ENCODE measurements around the gene SLC9B1. TPM values are rescaled to one million over a fixed set of nuclear protein-coding genes. Genes with fewer than 3 reads are reported as not detected.

Gene SLC9B1
- total and polyA plus RNA-seq, 2 of the 8 experiments (the other 6 are each of a cell fraction or from before 2014, with no cell fraction given), result 0.08 to 0.19 TPM

- no peak overlapping the region for H2BK15ac ChIP-seq (ENCODE audit: low read length)
- no peaks in the 10 kb centered on the region for H4K20me1 ChIP-seq (replicated peaks in 1 of 2; ENCODE audit: control insufficient read depth in 1 of 2, insufficient read depth in 2 of 2, low read length in 2 of 2)
- POLR2A ChIA-PET (ENCODE audit: partially characterized antibody), result no interaction called here
- H3K79me1 ChIP-seq (ENCODE audit: low read depth, low read length), result no peaks in the 10 kb centered on the region; the same call in 1 of the 2 replicates
- peaks cover 6% of the 10 kb centered on the region for H3K23me2 ChIP-seq (ENCODE audit: low read depth, low read length)
- H3K36me3 ChIP-seq (ENCODE audit: control insufficient read depth in 2 of 4, insufficient read depth in 4 of 4, low read length in 3 of 4), result peaks cover 0 to 28% (median 18%) of the 10 kb centered on the region in 4 experiments
- H2AK5ac ChIP-seq (ENCODE audit: low read depth, low read length), result no peak overlapping the region
- no peak overlapping the region for H2BK120ac ChIP-seq (replicated peaks; ENCODE audit: low read depth, low read length)
- H4K5ac ChIP-seq (ENCODE audit: insufficient read length, low read depth, low read length), result no peak overlapping the region
- H2BK5ac ChIP-seq (ENCODE audit: low read depth, low read length), result no peak overlapping the region
- no peak overlapping the region for H3K9ac ChIP-seq (replicated peaks in 1 of 4; ENCODE audit: extremely low read depth in 1 of 4, low read depth in 3 of 4, low read length in 3 of 4)
- H3K23ac ChIP-seq (ENCODE audit: insufficient read length), result no peak overlapping the region
- FAIRE-seq (no peak), DNase-seq (ENCODE audit: low read depth in 1 of 2, low spot score in 2 of 2) (no peak)
- WGBS, 2 experiments (ENCODE audit: extremely low coverage in 1 of 2, insufficient coverage in 1 of 2, insufficient read length in 1 of 2, insufficient replicate concordance in 2 of 2, low coverage in 1 of 2, low lambda C conversion rate in 2 of 2, missing lambda C conversion rate in 1 of 2), result 96% methylated on average over 2 of the region's 2 CpGs; no CpG with 5 or more reads in 1 of the 2 experiments
- peaks cover 4 to 7% of the 10 kb centered on the region in 2 experiments for H3K9me3 ChIP-seq (ENCODE audit: insufficient read depth in 2 of 2, low read depth in 1 of 2, low read length in 1 of 2)
- no peak overlapping the region for H3K4ac ChIP-seq (replicated peaks; ENCODE audit: insufficient read length, low read depth, low read length)
- H3K27me3 ChIP-seq (replicated peaks in 1 of 4; ENCODE audit: control insufficient read depth in 3 of 4, extremely low read depth in 1 of 4, insufficient read depth in 3 of 4, low read length in 3 of 4), result no peaks in the 10 kb centered on the region
- no peak overlapping the region for H3K4me3 ChIP-seq (ENCODE audit: extremely low read depth in 1 of 4, insufficient read depth in 2 of 4, low read depth in 3 of 4, low read length in 4 of 4)
- H2BK20ac ChIP-seq (ENCODE audit: low read length), result no peak overlapping the region
- H2AFZ ChIP-seq (ENCODE audit: low read length), result no peak overlapping the region
- H2BK12ac ChIP-seq (ENCODE audit: low read depth, low read length), result no peak overlapping the region
- no peak overlapping the region for H3K4me2 ChIP-seq (ENCODE audit: insufficient read depth in 1 of 2, low read depth in 2 of 2, low read length in 2 of 2)
- no peak overlapping the region for H3K14ac ChIP-seq (ENCODE audit: insufficient read length)
- peaks cover 0 to 77% of the 10 kb centered on the region in 2 experiments; a peak in 2 of 4 replicates for H3K79me2 ChIP-seq (ENCODE audit: control insufficient read depth in 1 of 2, insufficient read depth in 2 of 2, low read length in 2 of 2)
- H4K91ac ChIP-seq (replicated peaks; ENCODE audit: insufficient read length, low read length), result no peak overlapping the region
- CTCF ChIA-PET (ENCODE audit: partially characterized antibody), result interaction anchor here (1.0 kb wide), 1 partner anchor 11 kb away, joined by 5 read pairs; no protein-coding TSS in a partner anchor
- 0 out of 7 replicates have a peak, but pooled peaks cover 0 to 2% (median 0%) of the 10 kb centered on the region in 4 experiments for H3K4me1 ChIP-seq (replicated peaks in 1 of 4; ENCODE audit: control insufficient read depth in 3 of 4, insufficient read depth in 4 of 4, low read length in 3 of 4)
- no peak overlapping the region for H3K56ac ChIP-seq (replicated peaks; ENCODE audit: insufficient read length, low read depth, low read length)
- no peak overlapping the region for H3K27ac ChIP-seq (ENCODE audit: low read depth, low read length)
- no peak overlapping the region for H3K18ac ChIP-seq (ENCODE audit: extremely low read depth, low read length)
- no peak overlapping the region for H4K8ac ChIP-seq (ENCODE audit: extremely low read depth, insufficient read depth, low read length)
- TF ChIP-seq ATF3 (IDR thresholded peaks at IDR 0.05; ENCODE audit: insufficient read depth, low read depth, low read length), result no peak
- TF ChIP-seq KDM5A (IDR thresholded peaks at IDR 0.05; ENCODE audit: low read length), result no peak
- no peak for TF ChIP-seq ZNF274 (IDR thresholded peaks at IDR 0.05; ENCODE audit: borderline replicate concordance, extremely low read depth, low read length)
- TF ChIP-seq JUND (IDR thresholded peaks at IDR 0.05; ENCODE audit: low read length), result no peak
- TF ChIP-seq JUN (IDR thresholded peaks at IDR 0.05; ENCODE audit: low read depth, low read length), result no peak
- no peak for TF ChIP-seq ATF2 (IDR thresholded peaks at IDR 0.05; ENCODE audit: low read length)
- no peak for TF ChIP-seq RBBP5 (IDR thresholded peaks at IDR 0.05; ENCODE audit: borderline replicate concordance, low read depth, low read length)
- no peak for TF ChIP-seq SP2 (IDR thresholded peaks at IDR 0.05; ENCODE audit: low read length)
- no peak for TF ChIP-seq SP4 (IDR thresholded peaks at IDR 0.05; ENCODE audit: low read length)
- no peak for TF ChIP-seq TAF1 (IDR thresholded peaks at IDR 0.05; ENCODE audit: low read depth, low read length)
- no peak for TF ChIP-seq CBX8 (IDR thresholded peaks at IDR 0.05; ENCODE audit: borderline replicate concordance, low read depth, low read length)
- no peak for TF ChIP-seq E2F6 (IDR thresholded peaks at IDR 0.05)
Observed at GRCh38 chr4:102871772-102872171, 147.7 kb downstream of the SLC9B1 start.

All from H1 (cell line).